Measurements from ENCODE around the gene NRG2.

Gene NRG2

DNA sequence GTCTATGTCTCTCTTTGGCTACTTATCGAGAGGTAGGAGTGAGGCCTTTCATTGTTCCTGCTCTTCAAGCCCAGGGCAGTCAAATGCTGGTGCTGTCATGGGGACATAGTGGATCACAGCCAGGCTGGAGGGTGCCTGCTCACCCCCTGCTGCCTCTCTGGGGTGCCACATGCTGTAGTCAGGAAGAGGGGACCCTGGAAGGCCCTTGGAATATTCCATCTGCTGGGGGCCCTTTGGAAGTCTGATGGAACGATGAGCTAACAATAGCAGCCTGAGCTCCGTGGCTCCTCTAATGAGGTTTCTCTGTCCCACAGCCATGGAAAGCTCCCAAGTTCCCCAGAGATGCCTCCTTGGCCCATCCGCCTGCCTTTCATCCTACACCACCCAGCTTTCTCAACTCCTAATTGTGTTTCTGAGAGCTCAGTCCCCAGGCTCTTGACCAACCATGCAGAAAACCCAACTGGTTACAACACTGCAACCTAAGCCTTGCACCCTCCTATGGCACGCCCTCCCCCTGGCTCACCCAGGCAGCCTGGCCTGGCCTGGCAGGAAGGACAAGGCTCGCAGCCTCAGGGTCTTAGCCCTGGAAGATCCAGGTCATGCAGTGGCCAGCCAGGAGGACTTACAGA, 91.7 kb downstream of the NRG2 start:
- DNase-seq = peak in 2 of 56 donors; percentile 8 to 10

DNA sequence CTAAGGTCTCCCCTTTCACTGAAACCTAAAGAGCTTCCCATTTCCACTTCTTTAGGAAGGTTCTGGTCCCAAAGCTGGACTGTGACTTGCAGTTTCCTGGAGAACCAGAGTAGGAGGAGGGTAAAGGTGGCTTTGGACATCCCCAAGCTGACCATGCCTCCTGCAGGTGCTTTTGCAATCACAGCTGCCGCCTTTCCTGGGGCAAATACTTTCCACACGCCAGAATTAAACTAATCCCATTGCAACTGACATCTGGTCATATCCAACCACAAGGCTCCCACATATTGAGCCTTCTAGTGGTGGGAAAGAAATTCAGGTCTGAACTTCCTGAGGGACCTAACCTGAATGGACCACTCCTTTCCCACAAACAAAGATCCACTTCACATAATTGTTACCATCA, 92.7 kb downstream of the NRG2 start:
- DNase-seq = no peak

DNA sequence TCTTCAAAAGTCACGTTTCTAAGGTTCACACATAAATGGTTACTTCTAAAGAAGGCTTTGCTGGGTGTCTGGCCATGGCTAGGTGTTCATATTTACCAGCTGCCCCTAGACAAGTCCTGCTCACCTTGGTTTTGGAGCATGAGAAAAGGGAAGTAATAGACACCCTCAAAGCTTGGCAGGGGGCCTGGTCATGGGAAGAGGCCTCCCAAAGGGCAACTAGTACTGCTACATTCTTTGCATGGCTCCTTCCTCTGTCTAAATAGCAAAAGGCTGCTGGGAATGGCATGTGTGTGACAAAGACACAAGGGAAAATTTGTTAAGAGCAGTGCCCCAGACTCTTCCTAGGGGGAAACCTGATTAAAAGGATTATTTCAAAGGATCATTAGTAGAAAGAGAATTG, 93.4 kb downstream of the NRG2 start:
- DNase-seq = peak in 2 of 56 donors; percentile 4 to 19

DNA sequence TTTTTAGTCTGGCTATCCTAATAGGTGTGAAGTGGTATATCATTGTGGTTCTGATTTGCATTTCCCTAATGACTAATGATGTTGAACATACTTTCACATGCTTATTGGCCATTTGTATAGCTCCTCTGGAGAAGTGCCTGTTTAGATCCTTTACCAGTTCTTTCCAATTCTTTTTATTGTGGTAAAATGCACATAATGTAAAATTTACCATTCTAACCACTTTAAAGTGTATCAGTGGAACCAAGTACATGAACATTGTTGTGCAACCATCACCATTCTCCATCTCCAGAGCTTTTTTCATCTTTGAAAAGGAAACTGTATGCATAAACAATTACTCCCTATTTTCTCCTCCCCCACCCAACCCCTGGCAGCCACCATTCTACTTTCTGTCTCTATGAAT, 95.4 kb downstream of the NRG2 start:
- DNase-seq = no peak

DNA sequence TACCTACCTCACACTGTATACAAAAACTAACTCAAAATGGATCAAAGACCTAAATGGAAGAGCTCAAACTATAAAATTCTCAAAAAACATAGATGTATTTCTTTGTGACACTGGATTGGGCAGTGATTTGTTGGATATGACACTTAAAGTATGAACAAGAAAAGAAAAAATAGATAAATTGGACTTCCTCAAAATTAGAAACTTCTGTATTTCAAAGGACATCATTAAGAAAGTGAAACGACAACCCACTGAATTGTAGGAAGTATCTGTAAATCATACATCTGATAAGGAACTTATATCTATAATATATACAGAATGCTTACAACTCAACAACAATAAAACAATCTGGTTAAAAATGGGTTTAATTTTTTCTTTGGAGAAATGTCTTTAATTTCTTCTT, 96.7 kb downstream of the NRG2 start:
- no peak for DNase-seq

DNA sequence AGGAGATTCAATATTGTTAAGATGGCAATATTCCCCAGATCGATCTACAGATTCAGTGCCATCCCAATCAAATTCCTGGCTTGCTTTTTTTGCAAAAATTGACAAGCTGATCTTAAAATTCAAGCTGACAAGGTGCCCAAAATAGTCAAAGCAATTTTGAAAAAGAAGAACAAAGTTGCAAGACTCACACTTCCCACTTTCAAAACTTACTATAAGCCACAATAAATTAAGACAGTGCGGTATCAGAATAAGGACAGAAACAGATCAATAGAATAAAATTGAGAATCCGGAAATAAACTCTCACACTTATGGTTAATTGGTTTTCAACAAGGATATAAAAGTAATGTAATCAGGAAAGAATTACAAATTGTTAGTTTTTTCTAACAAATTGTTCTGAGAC, 97.1 kb downstream of the NRG2 start:
- DNase-seq = no peak

DNA sequence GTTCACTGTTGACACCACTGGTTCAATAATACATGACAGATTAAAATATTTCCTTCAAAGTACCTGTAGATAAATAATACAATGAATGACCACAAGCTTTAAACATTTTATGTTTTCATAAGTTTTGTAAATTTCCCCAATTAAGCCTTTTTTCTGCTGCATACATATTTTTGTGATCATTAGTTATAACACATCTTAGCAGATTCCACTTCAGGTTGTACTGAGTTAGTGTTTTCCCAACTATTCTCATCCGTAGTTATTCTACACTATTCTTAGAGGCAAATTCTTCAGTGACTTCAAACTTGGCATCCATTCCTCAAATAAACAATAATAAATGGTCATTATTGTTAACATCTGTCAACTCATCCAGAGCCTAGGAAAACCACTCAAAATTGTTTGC, 100.9 kb downstream of the NRG2 start:
- DNase-seq = no peak

DNA sequence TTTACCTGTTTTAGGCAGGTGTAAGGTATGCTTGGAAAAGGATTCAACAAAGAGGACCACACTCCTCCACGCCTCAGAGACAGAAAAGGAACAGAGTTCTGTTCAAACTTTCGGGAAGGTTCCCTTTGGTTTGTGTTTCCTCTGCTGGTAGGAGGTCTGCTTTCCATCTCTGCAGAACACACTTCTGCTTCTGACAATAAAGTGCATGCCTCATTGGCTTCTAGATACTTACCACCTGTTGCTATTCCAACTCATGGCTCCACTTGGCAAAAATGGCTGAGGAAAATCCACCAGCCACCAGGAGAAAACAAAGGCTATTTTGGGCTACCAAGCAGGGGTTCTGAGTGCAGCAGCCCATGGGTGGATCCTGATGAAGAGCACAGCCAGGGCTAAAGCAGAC, 112.7 kb downstream of the NRG2 start:
- DNase-seq = no peak

DNA sequence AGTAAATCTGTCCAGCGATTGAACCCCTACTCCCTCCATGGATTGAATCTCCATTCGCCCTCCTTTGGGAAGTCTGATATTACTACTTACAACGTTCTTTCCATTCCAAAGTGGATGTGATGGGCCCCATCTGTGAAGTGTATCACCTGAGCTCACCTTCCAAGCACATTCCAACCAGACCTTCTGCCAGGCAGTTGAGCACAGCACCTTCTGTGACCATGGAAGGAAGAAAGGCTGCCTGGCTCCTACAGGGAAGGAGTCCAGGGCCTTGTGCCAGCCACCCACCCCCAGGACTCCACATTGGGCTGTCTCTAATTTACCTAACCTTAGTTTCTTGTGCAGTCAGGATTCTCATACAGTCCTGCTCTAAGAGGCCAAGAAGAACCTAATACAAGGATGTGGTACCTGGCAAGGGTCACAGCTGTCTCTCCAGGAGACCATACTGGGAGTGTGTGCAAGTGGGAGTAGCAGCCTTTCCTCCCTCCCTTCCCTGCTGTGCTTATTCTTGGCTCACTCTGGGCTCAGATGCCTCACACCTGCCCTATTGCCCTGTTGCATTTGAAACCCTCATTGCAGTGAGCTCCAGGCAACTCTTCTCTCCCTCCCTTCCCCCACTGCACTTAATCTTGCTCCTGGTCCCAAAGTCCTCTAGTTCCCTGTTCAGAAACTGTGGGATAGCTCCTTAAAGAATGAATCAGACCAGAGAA, 116.1 kb downstream of the NRG2 start:
- DNase-seq = no peak

DNA sequence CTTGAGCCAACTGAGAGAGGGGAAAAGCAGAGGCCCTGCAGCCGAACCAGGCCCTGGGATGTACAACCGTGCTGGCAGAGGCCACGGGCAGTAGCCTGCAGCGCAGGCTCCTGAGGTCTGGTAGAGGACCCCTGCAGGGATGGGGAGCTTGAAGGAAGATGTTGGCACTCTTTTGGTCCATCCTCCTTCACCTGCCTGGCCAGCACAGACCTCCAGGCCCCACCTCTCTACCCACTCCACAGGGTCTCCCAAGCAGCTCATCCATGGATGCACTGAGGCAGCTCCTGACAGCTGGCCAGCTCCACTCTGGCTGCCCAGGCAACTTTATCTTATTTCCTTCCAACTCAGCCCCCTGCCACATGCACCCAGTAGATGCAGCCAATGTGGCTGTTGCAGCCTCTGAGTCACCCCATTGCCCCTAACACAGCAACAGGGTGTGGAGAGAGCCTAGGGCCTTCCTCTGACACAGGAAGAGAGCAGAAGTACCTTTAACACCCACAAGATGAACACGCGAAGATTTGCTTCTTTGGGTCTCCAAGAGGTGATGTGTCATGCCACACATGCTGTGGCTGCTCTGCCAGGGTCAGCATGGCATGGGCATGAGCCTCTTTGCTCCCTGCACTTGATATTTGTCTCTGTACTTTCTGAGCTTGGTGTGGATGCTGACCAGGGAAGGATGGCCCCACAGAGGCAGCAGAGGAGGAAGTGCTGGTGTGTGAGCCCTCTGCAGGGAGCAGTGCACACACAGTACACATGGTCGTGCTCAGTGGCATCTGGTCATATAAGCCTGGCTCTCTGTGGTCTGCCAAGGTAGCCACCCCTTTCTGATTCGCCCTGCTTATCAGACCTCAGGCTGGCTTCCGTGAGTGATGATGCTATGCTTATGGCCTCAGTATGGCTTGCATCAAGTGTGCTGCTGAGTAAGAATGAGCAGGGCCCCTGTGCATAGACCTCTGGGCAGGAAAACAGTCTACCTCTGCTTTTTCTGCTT, 117.2 kb downstream of the NRG2 start:
- no peak for DNase-seq

DNA sequence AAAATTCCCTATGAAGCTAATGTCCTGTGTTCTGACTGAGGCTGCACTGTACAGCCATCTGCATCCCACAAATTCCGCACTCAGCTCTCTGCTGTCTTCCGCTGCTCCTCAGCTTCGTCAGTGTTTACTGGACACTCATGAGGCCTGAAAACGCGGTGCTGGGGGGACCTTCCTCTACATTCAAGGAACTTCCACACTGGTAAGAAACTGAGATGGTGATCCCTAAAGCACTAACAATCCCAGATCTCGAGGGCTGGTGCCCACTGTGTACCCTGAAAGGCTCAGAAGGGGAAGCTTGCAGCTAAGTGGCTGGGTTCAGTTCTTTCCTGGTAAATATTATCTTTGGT, 117.9 kb downstream of the NRG2 start:
- no peak for DNase-seq

DNA sequence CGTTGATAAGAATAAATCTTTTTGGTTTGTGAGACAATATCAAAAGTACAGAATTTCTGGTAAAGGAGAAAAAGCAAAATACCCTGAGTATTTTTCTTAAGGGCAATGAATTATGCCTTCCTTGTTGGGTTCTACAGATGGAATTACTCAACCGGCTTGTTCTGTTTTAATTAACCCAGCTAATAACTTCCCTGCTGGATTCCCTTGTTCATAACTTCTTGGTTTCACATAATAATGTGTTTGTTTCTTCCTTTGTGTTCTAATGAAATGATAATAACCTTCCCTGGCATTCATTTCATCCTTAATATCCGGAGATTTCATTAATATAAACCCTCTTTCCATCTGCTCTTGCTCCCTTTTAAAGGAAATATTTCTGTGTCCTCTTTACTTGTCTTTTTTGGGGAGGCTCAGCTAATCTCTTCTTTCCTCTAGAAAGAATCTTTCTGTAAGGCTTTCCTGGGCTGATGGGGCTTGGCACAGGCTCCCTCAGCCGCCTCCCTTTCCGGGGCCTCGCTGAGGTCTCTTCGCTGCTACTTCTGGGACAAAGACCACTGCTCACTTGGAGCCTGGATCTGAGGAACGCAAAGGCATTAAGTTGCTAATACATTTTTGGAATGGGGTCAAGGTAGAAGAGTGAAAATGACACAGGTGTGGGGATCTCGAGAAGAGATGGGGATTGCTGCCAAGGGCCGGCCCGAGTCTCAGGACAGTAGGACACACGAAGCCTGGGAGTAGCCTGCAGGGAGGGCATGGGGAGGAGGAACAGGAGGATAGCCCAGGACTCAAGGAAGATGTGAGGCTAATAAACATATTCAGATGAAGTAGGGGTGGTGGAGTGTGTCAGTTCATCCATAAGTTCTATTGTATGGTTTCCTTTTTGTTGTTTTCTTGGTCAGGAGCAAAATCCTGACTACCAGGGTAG, 118.5 kb downstream of the NRG2 start:
- DNase-seq = no peak

DNA sequence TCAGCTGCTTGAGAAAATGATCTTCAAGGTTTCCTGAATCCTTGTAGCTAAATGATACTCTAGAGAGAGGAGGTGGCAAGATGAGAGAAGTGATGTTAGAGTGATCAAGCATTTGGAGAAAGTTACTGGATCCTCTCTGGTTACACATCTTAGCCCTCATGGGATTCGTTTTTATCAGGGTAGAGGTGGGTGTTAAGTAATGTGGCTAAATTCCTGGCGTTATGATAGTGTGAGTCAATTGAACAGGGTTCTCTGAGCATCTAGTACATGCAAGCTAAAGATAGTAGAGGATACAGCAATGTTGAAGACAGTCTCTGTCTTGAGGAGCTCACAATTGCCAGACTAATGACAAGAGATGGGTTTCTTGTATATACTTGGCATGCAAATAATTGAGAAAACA, 123.8 kb downstream of the NRG2 start:
- DNase-seq = no peak

DNA sequence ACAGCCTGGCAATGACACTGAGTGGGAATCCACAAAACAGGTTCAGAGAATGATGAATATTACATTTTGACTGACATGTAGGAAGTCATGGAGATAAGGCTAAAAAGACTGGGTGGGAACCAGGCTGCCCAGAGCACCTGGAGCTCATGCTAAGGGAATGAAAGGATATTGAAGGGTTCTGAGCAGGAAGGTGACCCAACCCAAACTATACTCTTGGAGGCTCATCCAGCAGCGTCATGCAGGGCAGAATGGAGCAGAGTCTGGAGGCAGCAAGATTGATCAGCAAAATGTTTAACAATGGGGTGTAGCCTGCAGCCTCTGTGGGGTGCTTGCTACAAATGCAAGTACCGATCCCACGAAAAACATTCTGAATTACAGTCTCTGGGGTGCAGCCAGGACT, 127.3 kb downstream of the NRG2 start:
- DNase-seq = no peak

DNA sequence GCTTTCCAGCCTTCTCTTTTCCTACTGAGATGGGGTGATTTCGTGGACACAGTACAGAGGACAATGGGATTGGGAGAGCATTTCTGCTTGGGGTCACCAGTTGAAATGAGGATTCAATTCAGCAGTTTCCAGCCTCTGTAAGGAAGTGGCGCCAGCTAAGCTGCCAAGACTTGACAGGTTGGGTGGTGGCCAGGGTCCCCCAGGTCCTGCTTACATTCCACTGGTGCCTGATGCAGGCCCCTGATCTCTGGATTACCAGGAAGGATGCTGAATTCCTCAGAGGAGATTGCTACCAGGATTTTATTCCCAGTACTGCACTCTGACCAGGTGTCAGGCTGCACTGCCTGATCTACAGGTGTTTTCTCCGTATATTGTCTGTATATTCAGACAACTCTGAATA, 127.8 kb downstream of the NRG2 start:
- DNase-seq = no peak

DNA sequence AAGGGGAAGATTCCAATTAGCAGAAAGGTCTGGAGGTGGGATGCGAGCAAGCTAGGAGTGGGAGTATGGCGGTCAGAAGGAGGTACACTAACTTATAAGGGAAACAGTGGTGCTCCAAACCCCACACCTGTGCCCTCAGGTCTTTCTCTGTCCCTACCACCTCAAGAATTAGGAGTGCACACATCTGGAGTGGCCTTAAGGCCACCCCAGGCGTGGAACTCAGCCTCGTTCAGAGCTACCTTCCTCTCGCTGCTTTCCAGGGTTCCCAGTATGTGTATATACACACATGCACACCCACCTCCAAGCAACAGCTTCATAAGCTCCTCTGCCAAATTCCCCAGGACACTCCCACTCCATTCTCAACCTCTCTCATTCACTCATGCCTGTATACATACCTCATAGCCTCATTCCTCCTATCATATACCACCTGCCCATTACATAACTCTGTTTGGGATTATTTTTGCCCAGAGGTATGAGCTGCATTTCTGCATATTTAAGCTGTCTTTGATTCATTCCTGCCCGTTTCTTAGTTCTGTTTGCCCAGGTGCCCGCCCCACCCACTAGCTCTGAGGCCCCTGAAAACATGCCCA, 128.8 kb downstream of the NRG2 start:
- no peak for DNase-seq

DNA sequence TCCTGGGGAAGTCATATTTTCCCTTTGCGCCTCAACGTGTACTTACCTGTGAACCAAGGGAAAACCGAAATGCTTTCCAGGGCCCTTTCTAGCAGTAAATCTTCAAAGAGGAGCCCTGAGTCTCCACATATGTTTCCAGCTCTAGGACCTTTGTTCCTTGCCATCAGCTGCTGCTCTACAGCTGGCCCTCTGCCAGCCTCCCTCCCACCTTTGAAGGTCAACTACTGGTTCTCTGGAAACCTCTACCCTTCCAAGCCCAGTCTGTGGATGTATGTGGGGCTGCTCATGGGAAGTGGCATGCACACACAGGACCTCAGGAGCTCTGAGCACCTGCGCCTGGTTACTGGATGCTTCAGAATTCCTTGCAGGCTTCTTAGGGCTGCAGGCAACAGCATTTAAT, 130.3 kb downstream of the NRG2 start:
- no peak for DNase-seq

DNA sequence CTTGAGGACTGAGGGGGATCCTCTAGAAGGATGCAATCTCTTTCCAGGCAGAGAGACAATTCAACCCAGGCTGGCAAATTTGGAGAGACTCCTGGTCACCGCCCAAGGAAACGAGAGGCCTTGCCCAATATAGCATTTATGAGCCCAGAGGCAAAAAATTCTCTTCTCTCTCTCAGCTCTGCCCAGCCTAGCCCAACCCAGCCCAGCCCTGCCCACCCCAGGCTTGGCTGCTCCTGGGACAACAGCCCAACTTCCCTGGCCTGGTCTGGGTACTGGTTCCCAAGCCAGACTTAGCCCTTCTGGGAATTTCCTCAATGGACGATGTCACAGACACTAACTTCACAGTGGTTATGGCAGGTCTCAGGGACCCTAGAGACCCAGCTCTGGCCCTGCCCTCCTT, 130.9 kb downstream of the NRG2 start:
- peak in 1 of 56 donors; percentile 6 for DNase-seq

DNA sequence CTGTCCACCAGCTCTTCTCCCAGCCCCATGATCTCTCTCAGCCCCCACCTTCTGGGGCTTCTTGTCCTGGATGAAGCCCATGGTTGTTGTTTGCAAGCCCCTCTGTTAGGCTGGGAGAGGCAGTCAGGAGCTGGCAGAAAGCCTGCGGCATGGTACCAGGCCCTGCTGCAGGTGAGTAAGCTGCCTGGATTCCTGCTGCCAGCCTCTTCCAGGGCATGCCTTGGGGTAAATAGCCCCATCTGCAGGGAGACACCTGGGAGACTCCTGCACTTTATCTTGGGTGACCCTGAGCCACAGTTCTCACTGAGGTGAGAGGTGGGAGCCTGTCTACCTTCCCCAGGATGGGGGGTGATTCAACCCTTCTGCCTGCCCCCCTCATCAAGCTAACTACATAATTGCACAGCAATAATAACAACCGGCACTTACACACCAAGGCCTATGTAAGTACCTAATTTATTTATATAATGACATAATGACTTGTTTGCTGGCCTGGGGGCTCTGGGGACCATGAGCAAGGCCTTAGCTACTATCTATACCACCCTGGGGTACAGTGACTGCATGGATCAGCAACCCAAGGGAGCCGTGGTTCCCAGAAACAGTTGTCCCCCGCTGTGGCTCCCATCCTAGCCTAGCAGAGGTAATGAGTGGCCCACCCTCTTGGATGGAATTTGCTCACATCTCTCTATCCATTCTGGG, 131.5 kb downstream of the NRG2 start:
- DNase-seq = no peak

DNA sequence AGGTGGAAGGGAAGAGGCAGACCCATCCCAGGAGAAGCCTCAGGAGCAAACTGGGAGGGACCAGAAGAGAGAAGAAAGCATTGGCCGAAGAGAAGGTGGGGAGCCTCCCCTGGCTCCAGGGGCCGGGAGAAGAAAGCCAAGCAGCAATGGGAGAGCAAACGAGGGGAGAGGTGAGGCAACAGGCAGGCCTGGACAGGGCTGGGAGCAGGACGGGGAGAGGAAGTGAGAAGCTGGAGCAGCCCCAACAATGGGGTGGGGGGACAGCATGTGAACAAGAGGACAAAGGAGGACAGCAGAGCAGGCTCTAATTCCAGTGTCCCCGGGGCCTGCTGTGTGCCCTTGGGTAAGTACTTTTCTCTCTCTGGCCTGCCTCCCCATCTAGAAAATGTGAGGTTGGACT, 132.2 kb downstream of the NRG2 start:
- no peak for DNase-seq
